ENCODE measurements around the gene SGCD.

SGCD gene

GRCh38 chr5:156695774-156696173 lies 368.8 kb downstream of the SGCD start:
- no peak for TF ChIP-seq SIN3A (IDR thresholded peaks at IDR 0.05; ENCODE audit: borderline replicate concordance, insufficient read depth, low read length)
- TF ChIP-seq TAF1 (IDR thresholded peaks at IDR 0.05; ENCODE audit: borderline replicate concordance, insufficient read depth, low read length): no peak
- no peak for TF ChIP-seq REST (IDR thresholded peaks at IDR 0.05; ENCODE audit: insufficient read depth in 1 of 2, low read depth in 2 of 2, low read length in 2 of 2)
- no peak for TF ChIP-seq POLR2AphosphoS5 (IDR thresholded peaks at IDR 0.05; ENCODE audit: low read depth, low read length)
- TF ChIP-seq FOXP2 (optimal IDR thresholded peaks at IDR 0.05; ENCODE audit: borderline replicate concordance, extremely low read depth, extremely low read length, insufficient read depth): no peak

- TF ChIP-seq POLR2AphosphoS5 (IDR thresholded peaks at IDR 0.05; ENCODE audit: low read depth, low read length): no peak
These were observed 371.4 kb downstream of the SGCD start for GRCh38 chr5:156698323-156698722.

GRCh38 chr5:156699147-156699546 lies 372.2 kb downstream of the SGCD start:
- TF ChIP-seq TAF1 (IDR thresholded peaks at IDR 0.05; ENCODE audit: borderline replicate concordance, insufficient read depth, low read length) (no peak), REST (IDR thresholded peaks at IDR 0.05; ENCODE audit: insufficient read depth in 1 of 2, low read depth in 2 of 2, low read length in 2 of 2) (no peak), POLR2AphosphoS5 (IDR thresholded peaks at IDR 0.05; ENCODE audit: low read depth, low read length) (no peak)

- TF ChIP-seq REST (IDR thresholded peaks at IDR 0.05; ENCODE audit: insufficient read depth in 1 of 2, low read depth in 2 of 2, low read length in 2 of 2) (no peak), SIN3A (IDR thresholded peaks at IDR 0.05; ENCODE audit: borderline replicate concordance, insufficient read depth, low read length) (no peak), FOXP2 (optimal IDR thresholded peaks at IDR 0.05; ENCODE audit: borderline replicate concordance, extremely low read depth, extremely low read length, insufficient read depth) (no peak), TAF1 (IDR thresholded peaks at IDR 0.05; ENCODE audit: borderline replicate concordance, insufficient read depth, low read length) (no peak), POLR2AphosphoS5 (IDR thresholded peaks at IDR 0.05; ENCODE audit: low read depth, low read length) (no peak)
These were observed 377.2 kb downstream of the SGCD start for GRCh38 chr5:156704139-156704538.

- TF ChIP-seq POLR2AphosphoS5 (IDR thresholded peaks at IDR 0.05; ENCODE audit: low read depth, low read length) (no peak), TAF1 (IDR thresholded peaks at IDR 0.05; ENCODE audit: borderline replicate concordance, insufficient read depth, low read length) (no peak)
These were observed 379.7 kb downstream of the SGCD start for GRCh38 chr5:156706631-156707030.

- TF ChIP-seq REST (IDR thresholded peaks at IDR 0.05; ENCODE audit: insufficient read depth in 1 of 2, low read depth in 2 of 2, low read length in 2 of 2) (no peak), SIN3A (IDR thresholded peaks at IDR 0.05; ENCODE audit: borderline replicate concordance, insufficient read depth, low read length) (no peak)
These were observed 380.8 kb downstream of the SGCD start for GRCh38 chr5:156707750-156708149.
